Measurements from ENCODE around the gene TRAK1.
A peak's percentile ranks its signal among the peaks of the same experiment; 100 is the strongest.

The TRAK1 gene

GRCh38 chr3:42174679-42175385, 83.7 kb downstream of the TRAK1 start:
- H4K20me1 ChIP-seq, result peaks cover 0 to 99% (median 10%) of the 10 kb centered on the region in 11 experiments; a peak in 11 of 22 replicates
- peak overlapping the region in 10 of 11 experiments; percentile 12 to 95 (median 80); a peak in 19 of 22 replicates for H3K27ac ChIP-seq
- H3K9ac ChIP-seq, result peak overlapping the region; percentile 11 to 80 (median 67); a peak in 18 of 22 replicates
- peaks cover 84 to 100% (median 96%) of the 10 kb centered on the region in 10 experiments for H3K4me1 ChIP-seq
- peaks cover 15 to 27% (median 24%) of the 10 kb centered on the region in 11 experiments; a peak in 21 of 22 replicates for H3K36me3 ChIP-seq
- no peaks in the 10 kb centered on the region for H3K27me3 ChIP-seq
- TF ChIP-seq Cebpa-rat (IDR thresholded peaks at IDR 0.05), result no peak
- no peaks in the 10 kb centered on the region for H3K9me3 ChIP-seq (replicated peaks in 1 of 11)
- H3K4me2 ChIP-seq, result peak overlapping the region; percentile 65 to 95 (median 87)
- H3K4me3 ChIP-seq, result peak overlapping the region in 7 of 10 experiments; percentile 5 to 50 (median 28); a peak in 8 of 20 replicates

- H4K20me1 ChIP-seq, result peaks cover 0 to 99% (median 10%) of the 10 kb centered on the region in 11 experiments; a peak in 12 of 22 replicates
- peak in 1 of 11 experiments; percentile 48; a peak in 2 of 22 replicates for TF ChIP-seq Cebpa-rat (IDR thresholded peaks at IDR 0.05)
Observed at GRCh38 chr3:42175386-42176240, 84.5 kb downstream of the TRAK1 start.

GRCh38 chr3:42176242-42177034, 85.3 kb downstream of the TRAK1 start:
- H3K9me3 ChIP-seq (replicated peaks in 1 of 11), result no peaks in the 10 kb centered on the region
- H3K4me2 ChIP-seq, result peak overlapping the region; percentile 65 to 95 (median 87)
- TF ChIP-seq Cebpa-rat (IDR thresholded peaks at IDR 0.05), result no peak; a peak in 2 of 22 replicates
- peaks cover 19 to 42% (median 27%) of the 10 kb centered on the region in 11 experiments; a peak in 21 of 22 replicates for H3K36me3 ChIP-seq
- H3K9ac ChIP-seq, result peak overlapping the region in 8 of 11 experiments; percentile 63 to 80 (median 70); a peak in 15 of 22 replicates
- peaks cover 0 to 99% (median 10%) of the 10 kb centered on the region in 11 experiments; a peak in 13 of 22 replicates for H4K20me1 ChIP-seq
- no peaks in the 10 kb centered on the region for H3K27me3 ChIP-seq
- H3K27ac ChIP-seq, result peak overlapping the region in 9 of 11 experiments; percentile 39 to 95 (median 81); a peak in 18 of 22 replicates
- H3K4me3 ChIP-seq, result peak overlapping the region in 3 of 10 experiments; percentile 28 to 33 (median 29); a peak in 3 of 20 replicates
- H3K4me1 ChIP-seq, result peaks cover 69 to 85% (median 80%) of the 10 kb centered on the region in 10 experiments

More at GRCh38 chr3:42175386-42176240, 84.5 kb downstream of the TRAK1 start:
- Histone ChIP-seq H3K36me3 (peaks cover 19 to 34% (median 24%) of the 10 kb centered on the region in 11 experiments; a peak in 21 of 22 replicates), H3K4me1 (peaks cover 78 to 94% (median 88%) of the 10 kb centered on the region in 10 experiments), H3K9ac (peak overlapping the region; percentile 11 to 80 (median 67); a peak in 20 of 22 replicates), H3K4me3 (peak overlapping the region in 7 of 10 experiments; percentile 5 to 50 (median 28); a peak in 10 of 20 replicates), H3K9me3 (replicated peaks in 1 of 11) (no peaks in the 10 kb centered on the region), H3K27me3 (no peaks in the 10 kb centered on the region), H3K27ac (peak overlapping the region in 10 of 11 experiments; percentile 12 to 95 (median 80); a peak in 19 of 22 replicates), H3K4me2 (peak overlapping the region; percentile 65 to 95 (median 87))

- H3K4me2 ChIP-seq, result peak overlapping the region in 9 of 11 experiments; percentile 56 to 95 (median 87); a peak in 16 of 22 replicates
- no peak overlapping the region for H3K4me3 ChIP-seq
- H3K9me3 ChIP-seq (replicated peaks in 1 of 11), result no peaks in the 10 kb centered on the region
- peak overlapping the region in 8 of 11 experiments; percentile 77 to 95 (median 82); a peak in 16 of 22 replicates for H3K27ac ChIP-seq
- TF ChIP-seq Cebpa-rat (IDR thresholded peaks at IDR 0.05), result no peak
- H3K27me3 ChIP-seq, result no peaks in the 10 kb centered on the region
- peak overlapping the region in 4 of 11 experiments; percentile 63 to 80 (median 74); a peak in 5 of 22 replicates for H3K9ac ChIP-seq
- H3K36me3 ChIP-seq, result peaks cover 19 to 50% (median 32%) of the 10 kb centered on the region in 11 experiments; a peak in 21 of 22 replicates
- peaks cover 61 to 77% (median 72%) of the 10 kb centered on the region in 10 experiments for H3K4me1 ChIP-seq
- peaks cover 2 to 99% (median 10%) of the 10 kb centered on the region in 11 experiments; a peak in 15 of 22 replicates for H4K20me1 ChIP-seq
Observed at GRCh38 chr3:42177068-42177800, 86.1 kb downstream of the TRAK1 start.

GRCh38 chr3:42177801-42178150, 86.6 kb downstream of the TRAK1 start:
- peaks cover 19 to 55% (median 36%) of the 10 kb centered on the region in 11 experiments; a peak in 21 of 22 replicates for H3K36me3 ChIP-seq
- H3K4me2 ChIP-seq, result peak overlapping the region in 7 of 11 experiments; percentile 56 to 91 (median 87); a peak in 11 of 22 replicates
- H3K4me1 ChIP-seq, result peaks cover 56 to 72% (median 67%) of the 10 kb centered on the region in 10 experiments
- H3K9ac ChIP-seq, result no peak overlapping the region
- no peaks in the 10 kb centered on the region for H3K9me3 ChIP-seq (replicated peaks in 1 of 11)
- H3K27ac ChIP-seq, result peak overlapping the region in 6 of 11 experiments; percentile 77 to 95 (median 85); a peak in 8 of 22 replicates
- TF ChIP-seq Cebpa-rat (IDR thresholded peaks at IDR 0.05), result no peak
- H4K20me1 ChIP-seq, result peaks cover 0 to 99% (median 15%) of the 10 kb centered on the region in 11 experiments; a peak in 14 of 22 replicates
- H3K27me3 ChIP-seq, result no peaks in the 10 kb centered on the region
- H3K4me3 ChIP-seq, result no peak overlapping the region

- no peak for TF ChIP-seq Cebpa-rat (IDR thresholded peaks at IDR 0.05)
- Histone ChIP-seq H3K9ac (no peak overlapping the region), H3K9me3 (replicated peaks in 1 of 11) (no peaks in the 10 kb centered on the region), H3K4me2 (peak overlapping the region in 10 of 11 experiments; percentile 10 to 91 (median 59); a peak in 18 of 22 replicates), H3K36me3 (peaks cover 21 to 66% (median 44%) of the 10 kb centered on the region in 11 experiments), H3K27ac (peak overlapping the region in 2 of 11 experiments; percentile 8 to 89; a peak in 3 of 22 replicates), H4K20me1 (peaks cover 5 to 99% (median 20%) of the 10 kb centered on the region in 11 experiments; a peak in 14 of 22 replicates), H3K4me1 (peaks cover 42 to 58% (median 52%) of the 10 kb centered on the region in 10 experiments), H3K4me3 (no peak overlapping the region), H3K27me3 (no peaks in the 10 kb centered on the region)
Observed at GRCh38 chr3:42179110-42179725, 88.1 kb downstream of the TRAK1 start.

- H4K20me1 ChIP-seq, result peaks cover 5 to 97% (median 23%) of the 10 kb centered on the region in 11 experiments; a peak in 14 of 22 replicates
- no peak overlapping the region for H3K27ac ChIP-seq
- no peaks in the 10 kb centered on the region for H3K9me3 ChIP-seq (replicated peaks in 1 of 11)
- no peaks in the 10 kb centered on the region for H3K27me3 ChIP-seq
- no peak overlapping the region for H3K9ac ChIP-seq
- no peak overlapping the region for H3K4me3 ChIP-seq
- H3K36me3 ChIP-seq, result peaks cover 34 to 80% (median 60%) of the 10 kb centered on the region in 11 experiments
- H3K4me1 ChIP-seq, result peaks cover 25 to 43% (median 35%) of the 10 kb centered on the region in 10 experiments
- no peak overlapping the region for H3K4me2 ChIP-seq
- no peak for TF ChIP-seq Cebpa-rat (IDR thresholded peaks at IDR 0.05)
Observed at GRCh38 chr3:42180901-42181300, 89.7 kb downstream of the TRAK1 start.

All from BLaER1 treated with 17β-estradiol and CSF1 and Interleukin-3, amounts not matched to agents 10 nM and 100 nM (cell line).